Measurements from ENCODE around the gene PDCD1.
"Not testable (repeated sequence)": the region's sequence is repeated elsewhere in the genome, so short reads cannot be mapped to it uniquely, and the experiment has no call there.

Gene PDCD1

GRCh38 chr2:241800198-241800903, 58.3 kb downstream of the PDCD1 start:
- DNase-seq (ENCODE audit: low spot score) = not testable (repeated sequence)
